IMR-90 (cell line): Measurements from ENCODE around the gene DNM2. TPM values are rescaled to one million over a fixed set of nuclear protein-coding genes. Genes with fewer than 3 reads are reported as not detected.

Experiments used
- ATAC-seq: fragments of 200-7000 bp; cut with Tn5 transposase; 2 replicates; pipeline ENCODE4 v1.9.1; 2020; ENCODE audit warnings: low read depth, mild to moderate bottlenecking, moderate library complexity
- BruUV-seq: library from RNA; stranded (reverse); fragments of 400-500 nt; replicated peaks from 2 replicates; lab custom pipeline; 2021; lab: Mats Ljungman, UMichigan
- CTCF ChIA-PET: fragments of 300-600 bp; formaldehyde crosslinking; extraction: SDS; loops from one replicate; lab custom pipeline; 2021; ENCODE audit warnings: antibody characterized with exemption; lab: Yijun Ruan, JAX
- POLR2A ChIA-PET: fragments of 300-600 bp; sonication (Branson Sonifier 250); formaldehyde crosslinking; loops from one replicate; lab custom pipeline; 2022; ENCODE audit warnings: antibody characterized with exemption; ENCODE audit not compliant: unreplicated experiment; lab: Charles Lee
- DNase-seq: peaks from one replicate; pipeline ENCODE4 v3.0.0; 2013
- H2AFZ ChIP-seq: replicated peaks from 2 replicates; pipeline ENCODE3; 2013; ENCODE audit warnings: low read length, mild to moderate bottlenecking; ENCODE audit not compliant: poor library complexity
- H2AK5ac ChIP-seq: 2 replicates; pipeline ENCODE4 v1.6.1; 2013; ENCODE audit warnings: low read depth, low read length, inconsistent platforms
- H2AK9ac ChIP-seq: replicated peaks from 2 replicates; pipeline ENCODE3; 2013; ENCODE audit warnings: mild to moderate bottlenecking, low read depth, low read length, moderate library complexity; ENCODE audit not compliant: poor library complexity
- H2BK120ac ChIP-seq: 2 replicates; pipeline ENCODE4 v1.6.1; 2013; ENCODE audit warnings: low read depth, low read length, inconsistent platforms
- H2BK15ac ChIP-seq: 3 replicates; pipeline ENCODE4 v1.6.1; 2013; ENCODE audit warnings: low read depth, low read length, inconsistent platforms
- H2BK20ac ChIP-seq: 2 replicates; pipeline ENCODE4 v1.6.1; 2013; ENCODE audit warnings: low read depth, mild to moderate bottlenecking, inconsistent platforms, low read length, moderate library complexity
- H2BK5ac ChIP-seq: 2 replicates; pipeline ENCODE4 v1.6.1; 2013; ENCODE audit warnings: mild to moderate bottlenecking, low read depth, low read length, inconsistent platforms; ENCODE audit not compliant: poor library complexity, severe bottlenecking
- H3K14ac ChIP-seq: replicated peaks from 2 replicates; pipeline ENCODE4 v1.6.1; 2013; ENCODE audit warnings: low read depth, low read length, inconsistent platforms
- H3K18ac ChIP-seq: 2 replicates; pipeline ENCODE4 v1.6.1; 2013; ENCODE audit warnings: low read depth, low read length, control low read depth
- H3K23ac ChIP-seq: 2 replicates; pipeline ENCODE4 v1.6.1; 2013; ENCODE audit warnings: low read depth, low read length, inconsistent platforms
- H3K27ac ChIP-seq: 2 replicates; pipeline ENCODE4 v1.5.1; 2013; ENCODE audit warnings: mild to moderate bottlenecking, control low read depth, low read length; ENCODE audit not compliant: insufficient read depth
- H3K27me3 ChIP-seq: 2 replicates; pipeline ENCODE4 v1.6.1; 2013; ENCODE audit warnings: low read length; ENCODE audit not compliant: control insufficient read depth, insufficient read depth
- H3K36me3 ChIP-seq: 2 replicates; pipeline ENCODE4 v1.6.1; 2013; ENCODE audit warnings: low read length, mixed read lengths; ENCODE audit not compliant: control insufficient read depth, insufficient read depth
- H3K4ac ChIP-seq: 2 replicates; pipeline ENCODE4 v1.6.1; 2013; ENCODE audit warnings: low read depth, low read length, inconsistent platforms
- H3K4me1 ChIP-seq: 2 replicates; pipeline ENCODE4 v1.6.1; 2013; ENCODE audit warnings: low read length, mixed read lengths; ENCODE audit not compliant: control insufficient read depth, insufficient read depth
- H3K4me2 ChIP-seq: 2 replicates; pipeline ENCODE4 v1.6.1; 2013; ENCODE audit warnings: low read depth, mild to moderate bottlenecking, control low read depth, low read length, moderate library complexity
- H3K4me3 ChIP-seq: 2 replicates; pipeline ENCODE4 v1.5.1; 2013; ENCODE audit warnings: low read depth, mild to moderate bottlenecking, control low read depth, low read length, moderate library complexity; ENCODE audit not compliant: insufficient read depth
- H3K56ac ChIP-seq: 2 replicates; pipeline ENCODE4 v1.6.1; 2013; ENCODE audit warnings: low read length, inconsistent platforms; ENCODE audit not compliant: insufficient read depth; ENCODE audit errors: extremely low read depth
- H3K79me1 ChIP-seq, 2 experiments: 2 replicates each; pipeline ENCODE4 v1.6.1; 2013; ENCODE audit warnings: low read length in 2 of 2, inconsistent platforms in 1 of 2, low read depth in 1 of 2
- H3K9ac ChIP-seq: 2 replicates; pipeline ENCODE4 v1.6.1; 2013; ENCODE audit warnings: low read depth, low read length, control low read depth
- H3K9me1 ChIP-seq: 2 replicates; pipeline ENCODE4 v1.6.1; 2013; ENCODE audit warnings: low read length, inconsistent platforms; ENCODE audit not compliant: insufficient read depth
- H3K9me3 ChIP-seq: 2 replicates; pipeline ENCODE4 v1.6.1; 2013; ENCODE audit warnings: low read length; ENCODE audit not compliant: control insufficient read depth, insufficient read depth
- H4K20me1 ChIP-seq: 2 replicates; pipeline ENCODE4 v1.6.1; 2013; ENCODE audit warnings: low read length, inconsistent platforms; ENCODE audit not compliant: insufficient read depth
- H4K5ac ChIP-seq: 2 replicates; pipeline ENCODE4 v1.6.1; 2013; ENCODE audit warnings: mild to moderate bottlenecking, low read depth, low read length, control low read depth
- H4K8ac ChIP-seq, 2 experiments: 2 replicates each; pipeline ENCODE4 v1.6.1; 2013; ENCODE audit warnings: low read depth in 2 of 2, low read length in 2 of 2, control low read depth in 1 of 2, inconsistent platforms in 1 of 2
- H4K91ac ChIP-seq: 2 replicates; pipeline ENCODE4 v1.6.1; 2013; ENCODE audit warnings: low read depth, low read length, inconsistent platforms; ENCODE audit not compliant: insufficient read depth
- BHLHE40 ChIP-seq: fragments of 150-350 bp; IDR thresholded peaks from 2 replicates; pipeline ENCODE4 v1.6.1; 2016; ENCODE audit warnings: mild to moderate bottlenecking, low read depth, low read length
- POLR2A ChIP-seq: IDR thresholded peaks from 2 replicates; pipeline ENCODE4 v1.6.1; 2012; ENCODE audit warnings: mild to moderate bottlenecking, low read depth, low read length
- WGBS, 2 experiments: methylation state at CpG; one replicate each; pipeline versions ENCODE4 v1.1.5 to v1.1.7; 2013; ENCODE audit warnings: missing lambda C conversion rate in 2 of 2; ENCODE audit not compliant: insufficient read length in 1 of 2; ENCODE audit errors: extremely low coverage in 2 of 2; 5-methylcytosine and 5-hydroxymethylcytosine counted together
- dilution Hi-C: fragments of 300-500 bp; cut with HindIII; formaldehyde crosslinking; loops from one replicate; pipeline ENCODE4 v1.14.3; 2018; ENCODE audit warnings: low sequenced_read_pairs; ENCODE audit not compliant: unreplicated experiment
- in situ Hi-C: fragments of 300-500 bp; cut with MboI; formaldehyde crosslinking; loops from 3 replicates; pipeline ENCODE4 v1.14.3; 2019; ENCODE audit warnings: low sequenced_read_pairs, inconsistent platforms, mixed read lengths
- intact Hi-C: fragments of 100-400 bp; cut with micrococcal nuclease; formaldehyde crosslinking; loops from 2 replicates; pipeline ENCODE4 v1.10.0; 2022
- polyA plus RNA-seq, 3 experiments: library from polyadenylated mRNA; depleted of rRNA; stranded (reverse); fragments of >200 nt; gene quantifications; 2 replicates each; pipeline ENCODE4 v1.2.3, GENCODE V29; 2012; ENCODE audit warnings: low replicate concordance in 1 of 3
- total RNA-seq: library from RNA; depleted of rRNA; stranded (reverse); fragments of >200 nt; gene quantifications from 2 replicates; pipeline ENCODE4 v1.2.3, GENCODE V29; 2012

The DNM2 gene
- total and polyA plus RNA-seq, 2 of the 4 experiments (the other 2 are of a cell fraction), result 55.6 to 74.2 TPM

GRCh38 chr19:10789866-10790265 is 72.0 kb downstream of the DNM2 start:
- ATAC-seq (no peak), DNase-seq (no peak)
- Histone ChIP-seq H4K20me1 (no peaks in the 10 kb centered on the region), H4K8ac (no peak overlapping the region), H3K9me3 (no peaks in the 10 kb centered on the region), H2BK5ac (no peak overlapping the region), H2AK9ac (no peak overlapping the region), H3K27ac (no peak overlapping the region), H3K9ac (no peak overlapping the region), H3K18ac (no peak overlapping the region), H3K4me3 (no peak overlapping the region), H2BK120ac (no peak overlapping the region), H4K5ac (no peak overlapping the region), H3K79me1 (peaks cover 11 to 19% of the 10 kb centered on the region in 2 experiments; a peak in 2 of 4 replicates), H3K27me3 (no peaks in the 10 kb centered on the region), H3K14ac (no peak overlapping the region), H3K36me3 (peaks cover 57% of the 10 kb centered on the region), H3K23ac (no peak overlapping the region), H2AK5ac (no peak overlapping the region), H2BK20ac (no peak overlapping the region), H3K4me2 (no peak overlapping the region), H3K9me1 (no peaks in the 10 kb centered on the region; the same call in 1 of the 2 replicates), H3K56ac (no peak overlapping the region), H3K4ac (no peak overlapping the region), H3K4me1 (no peaks in the 10 kb centered on the region; the same call in 1 of the 2 replicates), H2BK15ac (no peak overlapping the region), H4K91ac (no peak overlapping the region), H2AFZ (no peak overlapping the region)
- ChIA-PET POLR2A (no interaction called here), CTCF (no interaction called here)
- dilution Hi-C loops (no loop called here), in situ Hi-C loops (no loop called here), intact Hi-C loops (no loop called here)
- no peak for TF ChIP-seq BHLHE40
- no peak for TF ChIP-seq POLR2A
- BruUV-seq, result no TSS peak
- WGBS, 2 experiments, result 92% methylated on average over 9 of the region's 10 CpGs; no CpG with 5 or more reads in 1 of the 2 experiments
